T-helper 22 cell (primary cell): ENCODE results near the gene USE1.

Experiments used
- DNase-seq: peaks from one replicate; pipeline ENCODE4 v3.0.0-alpha.2; 2020; ENCODE audit warnings: low read depth

Gene USE1

GRCh38 chr19:17235971-17236777 lies 21.0 kb downstream of the USE1 start:
- DNase-seq = no peak

GRCh38 chr19:17236811-17237543 lies 21.8 kb downstream of the USE1 start:
- no peak for DNase-seq

GRCh38 chr19:17237747-17238706 lies 22.9 kb downstream of the USE1 start:
- DNase-seq = no peak

DNA sequence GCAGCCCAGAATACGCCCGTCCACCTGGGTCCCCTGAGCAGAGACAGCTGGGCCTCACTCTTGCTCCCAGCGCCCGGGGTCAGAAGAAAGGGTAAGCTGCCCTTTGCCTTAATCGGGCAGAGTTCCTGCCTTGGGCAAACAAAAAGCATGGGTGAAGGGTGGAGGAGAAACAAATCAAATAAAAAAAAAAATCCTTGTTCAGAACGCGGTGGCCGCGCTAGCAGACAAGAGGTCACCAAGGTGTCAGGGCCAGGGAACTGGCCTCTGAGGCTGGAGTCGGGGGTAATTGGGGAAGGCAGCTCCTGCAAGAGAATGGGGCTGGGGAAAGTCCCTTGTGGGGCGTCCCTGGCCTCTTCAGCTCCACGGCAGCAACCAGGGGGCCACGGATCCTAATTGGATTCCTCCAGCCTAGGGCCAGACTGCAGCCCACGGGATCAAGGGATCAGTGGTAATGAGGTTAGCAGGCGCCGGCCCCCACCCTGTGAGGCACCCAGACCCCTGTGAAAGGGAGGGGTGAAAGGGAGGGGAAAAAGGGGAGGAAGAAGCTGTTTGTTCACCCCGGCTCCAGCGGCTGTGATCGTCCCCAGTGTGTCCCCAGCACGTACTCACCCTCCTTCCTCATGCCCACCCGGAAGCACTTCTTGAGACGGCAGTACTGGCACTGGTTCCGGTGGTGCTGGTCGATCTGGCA lies 25.1 kb downstream of the USE1 start:
- DNase-seq = no peak

DNA sequence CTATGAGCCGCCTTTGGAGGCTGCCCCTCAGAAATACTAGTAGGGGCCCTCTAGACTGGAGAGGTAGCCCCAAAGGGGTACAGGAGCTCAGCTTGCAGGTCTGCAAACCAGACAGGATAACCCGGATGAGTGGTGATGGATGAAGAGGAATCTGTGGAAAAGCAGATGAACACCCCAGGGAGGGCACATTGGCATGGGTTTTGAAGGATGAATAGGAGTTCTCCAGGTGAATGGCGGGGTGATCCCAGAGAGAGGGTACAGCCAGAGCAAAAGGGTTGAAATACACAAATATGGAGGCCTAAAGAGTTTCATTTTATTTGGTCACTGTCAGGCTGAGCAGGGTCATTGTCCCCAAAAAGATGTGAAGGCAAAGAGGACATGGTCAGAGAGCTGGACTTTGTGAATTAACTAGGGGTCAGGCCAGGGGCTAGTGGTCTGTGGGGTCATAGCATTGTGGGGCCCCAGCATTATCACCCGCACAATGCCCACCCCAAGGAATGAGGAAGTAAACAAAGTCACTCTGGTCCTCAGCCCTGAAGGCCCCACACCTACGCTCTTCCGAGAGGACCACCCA lies 25.8 kb downstream of the USE1 start:
- no peak for DNase-seq

- DNase-seq = no peak
These were observed 27.5 kb downstream of the USE1 start for GRCh38 chr19:17242431-17243208.

- no peak for DNase-seq
These were observed 28.2 kb downstream of the USE1 start for GRCh38 chr19:17243211-17243829.

DNA sequence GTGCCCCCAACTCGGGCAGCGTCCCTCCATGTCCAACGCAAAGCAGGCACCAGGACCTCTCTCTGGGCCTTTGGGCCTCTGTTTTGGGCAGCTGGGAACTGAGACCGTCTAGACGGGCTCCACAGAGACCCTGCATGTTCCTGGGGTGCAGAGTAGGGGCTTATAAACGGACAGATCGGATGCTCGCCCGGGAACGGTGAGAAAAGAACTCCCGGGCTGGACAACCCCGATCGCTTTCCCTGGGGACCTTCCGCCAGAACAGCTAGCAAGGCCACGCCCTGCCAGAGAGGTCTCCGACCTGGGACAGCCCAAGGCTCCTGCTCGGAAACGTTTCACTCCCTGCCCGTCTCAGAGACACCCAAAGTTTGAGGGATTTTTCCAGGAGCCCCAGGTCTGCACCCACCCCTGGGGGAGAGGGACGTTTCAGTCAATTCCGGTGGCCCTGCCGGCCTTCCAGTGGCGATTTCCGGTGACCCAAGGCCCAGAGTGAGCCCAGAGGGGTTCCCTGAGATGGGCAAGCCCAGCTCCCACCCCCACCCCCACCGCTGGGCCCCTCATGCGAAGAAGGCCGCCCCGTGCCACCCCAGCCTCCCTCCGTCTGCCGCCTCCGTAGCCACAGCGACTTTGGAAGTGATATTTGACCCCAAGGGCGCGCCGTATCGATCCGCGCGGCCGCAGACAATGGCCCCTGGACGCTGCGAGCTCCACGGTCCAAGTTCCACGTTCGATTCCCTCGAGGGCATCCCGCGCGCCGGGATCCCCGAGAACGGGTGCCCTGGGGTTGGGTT lies 28.9 kb downstream of the USE1 start:
- DNase-seq = no peak

GRCh38 chr19:17244618-17245534 lies 29.7 kb downstream of the USE1 start:
- DNase-seq = no peak

- DNase-seq = no peak
These were observed 30.4 kb downstream of the USE1 start, which contains the start of gene NR2F6 for GRCh38 chr19:17245535-17245984. NR2F6 (minus strand) TSS chr19:17245919; CDS start chr19:17245220, 699 bp downstream.

DNA sequence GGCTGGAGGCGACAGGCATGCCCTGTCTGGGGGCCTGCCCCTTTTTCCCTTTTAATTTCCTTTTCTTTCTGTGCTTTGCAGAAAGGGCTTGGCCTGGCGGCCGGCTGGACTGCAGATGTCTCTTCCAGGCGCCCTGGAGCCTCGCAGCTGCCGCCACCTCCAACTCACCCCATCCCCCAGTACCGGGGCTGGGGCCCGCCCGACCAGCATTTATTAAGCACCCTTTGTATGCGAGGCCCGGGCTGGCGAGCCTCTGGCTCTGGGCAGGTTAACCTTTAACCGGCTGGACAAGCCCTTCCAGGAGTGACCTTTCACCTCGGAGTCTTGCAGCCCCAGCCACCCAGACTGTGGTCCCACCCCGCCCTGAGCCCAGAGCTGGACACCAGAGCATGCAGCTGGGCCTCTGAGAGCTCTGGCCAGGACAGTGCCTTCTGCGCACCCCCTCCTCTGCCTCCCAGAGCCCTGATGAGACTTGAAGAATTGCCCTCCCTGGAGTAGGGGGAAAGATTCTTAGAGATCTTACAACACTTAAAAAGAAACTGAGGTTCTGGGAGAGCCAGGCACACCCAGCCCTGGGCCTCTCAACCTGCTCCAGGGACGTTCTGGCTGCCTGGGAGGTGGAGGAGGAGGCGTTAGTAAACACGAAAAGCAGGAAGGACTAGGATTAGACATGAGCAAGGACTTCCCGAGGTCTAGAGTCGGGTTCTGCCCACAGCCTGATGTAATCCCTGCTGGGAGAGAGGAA lies 31.7 kb downstream of the USE1 start:
- DNase-seq = no peak

- DNase-seq = no peak
These were observed 33.0 kb downstream of the USE1 start for GRCh38 chr19:17248011-17248776.

DNA sequence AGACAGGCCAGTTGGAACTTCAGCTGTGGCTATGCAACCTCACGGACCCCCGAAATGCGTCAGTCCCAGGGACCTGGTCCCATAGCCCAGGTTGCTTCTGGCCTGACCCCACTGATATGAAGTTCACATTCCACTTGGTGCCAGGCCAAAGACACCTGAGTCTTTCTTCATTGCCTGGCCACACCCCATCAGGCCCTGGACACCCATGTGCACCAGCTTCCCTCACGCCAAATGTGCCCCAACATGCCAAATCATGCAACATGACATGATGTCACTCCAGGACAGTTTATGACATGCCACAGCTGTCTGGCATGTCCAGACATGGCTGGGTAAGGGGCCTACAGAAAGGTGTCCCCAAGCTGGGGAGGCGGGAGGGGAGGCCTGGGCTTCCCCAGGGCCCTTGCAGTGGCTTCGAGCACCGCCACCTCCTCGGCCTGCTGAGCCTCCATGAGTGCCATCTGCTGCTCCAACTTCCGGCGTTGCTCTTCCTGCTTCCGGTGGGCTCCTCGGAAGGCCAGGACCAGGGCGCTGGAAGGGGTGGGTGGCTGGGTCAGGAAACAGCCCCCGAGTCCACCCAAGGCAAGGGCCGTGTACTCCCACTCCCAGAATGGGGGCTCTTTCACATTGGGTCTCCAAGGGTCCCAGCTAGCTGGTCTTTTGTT lies 34.9 kb downstream of the USE1 start:
- DNase-seq = no peak

GRCh38 chr19:17254636-17255035 lies 39.5 kb downstream of the USE1 start:
- DNase-seq = no peak

DNA sequence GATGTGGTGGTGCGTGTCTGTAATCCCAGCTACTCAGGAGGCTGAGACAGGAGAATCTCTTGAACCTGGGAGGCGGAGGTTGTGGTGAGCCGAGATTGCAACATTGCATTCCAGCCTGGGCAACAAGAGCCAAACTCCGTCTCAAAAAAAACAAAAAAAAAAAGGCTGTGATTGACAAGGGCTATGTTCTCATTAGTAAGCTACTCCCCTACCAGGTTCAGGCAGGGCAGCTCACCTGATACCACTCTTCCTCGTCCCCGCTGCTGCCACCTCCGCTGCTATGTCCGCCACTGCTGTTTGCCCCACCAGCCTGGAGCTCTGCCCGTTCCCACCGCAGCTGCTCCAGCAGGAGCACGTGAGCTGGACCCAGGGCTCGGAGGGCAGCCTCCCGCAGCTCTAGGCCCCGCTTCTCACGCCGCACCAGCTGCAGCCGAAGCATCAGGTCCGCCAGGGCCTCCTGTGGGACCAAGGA lies 40.0 kb downstream of the USE1 start:
- DNase-seq = no peak

DNA sequence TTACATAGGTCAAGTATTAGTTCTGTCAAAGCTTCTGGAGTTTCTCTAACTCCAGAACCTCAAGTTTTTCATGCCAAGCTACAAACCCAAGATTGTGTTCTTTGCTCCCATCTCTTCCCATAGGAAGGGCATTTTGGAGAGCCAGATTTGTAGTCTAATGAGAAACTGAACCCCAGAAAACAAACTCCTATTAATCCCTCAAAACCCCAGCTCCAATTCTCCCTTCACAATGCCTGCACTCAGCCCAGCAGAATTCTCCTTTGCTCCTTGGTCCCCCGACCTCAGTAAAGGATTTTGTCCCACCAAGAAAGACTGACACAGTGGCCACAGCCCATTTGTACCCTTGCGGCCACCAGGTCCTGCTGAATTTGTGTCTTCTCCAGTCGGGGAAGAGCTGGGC lies 41.0 kb downstream of the USE1 start:
- no peak for DNase-seq
